Measurements from ENCODE around the gene NFATC3.

NFATC3 gene

DNA sequence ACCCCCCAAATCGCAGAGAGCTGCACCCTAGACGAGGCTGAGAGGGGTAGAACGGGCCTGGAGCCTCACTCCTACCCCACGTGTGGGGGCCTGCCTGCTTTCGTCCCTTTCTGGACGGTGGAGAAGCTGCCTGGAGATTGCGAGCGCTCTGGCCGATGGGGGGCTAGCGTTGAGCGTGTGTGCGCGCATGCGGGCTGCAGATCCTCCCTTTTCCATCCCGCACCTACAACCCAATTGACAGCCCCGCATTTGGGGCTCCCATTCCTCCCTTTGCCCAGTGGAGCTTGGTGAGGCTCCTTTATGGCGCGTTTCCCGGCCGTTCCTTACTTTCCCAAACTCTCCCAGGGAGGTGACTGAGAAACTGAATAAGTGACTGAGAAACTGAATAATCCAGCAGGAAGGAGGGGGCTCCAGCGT is 151.7 kb downstream of the NFATC3 start:
- DNase-seq (ENCODE audit: low read depth), result no peak
- peak overlapping the region; percentile 56 for H3K4me3 ChIP-seq (ENCODE audit: low read depth, low read length)

DNA sequence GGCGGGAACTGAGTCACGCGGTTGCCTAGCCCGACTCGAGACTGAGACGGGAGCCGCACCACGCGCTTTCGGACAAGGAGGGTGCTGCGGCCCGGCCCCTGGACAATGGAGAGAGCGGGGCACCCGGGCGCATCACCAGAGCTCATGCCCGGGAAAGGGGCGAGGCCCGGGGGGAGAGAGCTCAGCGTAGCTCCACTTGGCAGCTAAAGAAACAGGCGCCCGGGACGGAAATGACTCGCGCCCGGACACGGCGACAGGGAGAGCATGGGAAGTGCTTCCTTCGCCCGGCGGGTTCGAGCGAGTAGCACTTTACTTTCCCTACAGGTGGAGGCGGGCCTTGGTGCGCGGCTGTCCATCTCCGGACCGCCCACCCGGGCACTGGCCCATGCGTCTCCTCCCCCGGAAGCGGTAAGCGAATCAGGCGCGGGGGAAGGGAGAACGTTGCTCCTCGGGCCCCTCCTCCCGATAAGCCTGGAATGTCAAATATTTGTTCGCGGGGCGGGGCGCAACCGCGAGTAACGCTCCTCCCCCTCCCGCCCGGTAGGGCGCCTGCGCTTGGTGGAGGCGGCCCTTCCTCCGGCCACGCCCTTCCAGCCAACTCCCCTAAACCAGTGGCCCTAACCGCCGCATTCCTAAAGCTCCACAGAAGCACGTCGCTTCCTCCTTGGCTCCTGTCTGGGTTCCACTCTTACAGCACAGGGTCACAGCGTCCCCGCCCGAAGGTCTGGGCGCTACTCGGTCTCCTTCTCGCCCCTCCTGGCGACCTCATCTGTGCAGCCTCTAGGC is 152.3 kb downstream of the NFATC3 start:
- peak; percentile 82 for DNase-seq (ENCODE audit: low read depth)
- peak overlapping the region; percentile 56 for H3K4me3 ChIP-seq (ENCODE audit: low read depth, low read length)

DNA sequence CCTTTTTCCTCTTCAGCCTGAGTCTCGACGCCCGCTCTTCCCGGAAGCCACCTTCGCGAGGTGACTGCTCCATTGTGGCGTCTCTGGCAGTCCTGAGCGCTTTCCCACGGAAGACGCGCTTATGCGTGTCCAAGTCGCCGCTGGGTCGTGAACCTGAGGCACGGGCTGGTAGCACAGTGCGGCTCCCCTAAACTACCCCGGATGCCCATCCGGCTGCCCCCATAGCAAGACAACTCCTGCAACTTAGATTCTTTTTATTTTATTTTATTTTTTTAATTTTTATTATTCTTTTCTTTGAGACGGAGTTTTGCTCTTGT is 152.8 kb downstream of the NFATC3 start:
- no peak for DNase-seq (ENCODE audit: low read depth)

DNA sequence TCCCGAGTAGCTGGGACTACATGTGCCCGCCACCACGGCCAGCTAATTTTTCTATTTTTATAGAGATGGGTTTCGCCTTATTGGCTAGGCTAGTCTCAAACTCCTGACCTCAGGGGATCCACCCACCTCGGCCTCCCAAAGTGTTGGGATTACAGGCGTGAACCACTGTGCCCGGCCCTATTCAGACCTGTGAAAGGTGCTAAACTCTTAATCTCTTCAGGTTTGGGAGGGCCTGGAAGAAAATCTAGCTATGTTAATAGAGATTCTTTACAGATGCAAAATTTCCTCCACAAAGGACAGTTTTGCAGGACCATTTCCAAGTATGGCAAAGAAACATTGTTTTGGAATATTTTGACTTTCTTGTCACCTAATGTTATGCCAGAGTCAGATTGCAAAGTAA is 156.9 kb downstream of the NFATC3 start:
- no peak overlapping the region for H3K4me3 ChIP-seq (ENCODE audit: low read depth, low read length)
- no peak for DNase-seq (ENCODE audit: low read depth)

More for the DNA sequence above, 152.8 kb downstream of the NFATC3 start:
- H3K4me3 ChIP-seq (ENCODE audit: low read depth, low read length), result peak overlapping the region; percentile 56

DNA sequence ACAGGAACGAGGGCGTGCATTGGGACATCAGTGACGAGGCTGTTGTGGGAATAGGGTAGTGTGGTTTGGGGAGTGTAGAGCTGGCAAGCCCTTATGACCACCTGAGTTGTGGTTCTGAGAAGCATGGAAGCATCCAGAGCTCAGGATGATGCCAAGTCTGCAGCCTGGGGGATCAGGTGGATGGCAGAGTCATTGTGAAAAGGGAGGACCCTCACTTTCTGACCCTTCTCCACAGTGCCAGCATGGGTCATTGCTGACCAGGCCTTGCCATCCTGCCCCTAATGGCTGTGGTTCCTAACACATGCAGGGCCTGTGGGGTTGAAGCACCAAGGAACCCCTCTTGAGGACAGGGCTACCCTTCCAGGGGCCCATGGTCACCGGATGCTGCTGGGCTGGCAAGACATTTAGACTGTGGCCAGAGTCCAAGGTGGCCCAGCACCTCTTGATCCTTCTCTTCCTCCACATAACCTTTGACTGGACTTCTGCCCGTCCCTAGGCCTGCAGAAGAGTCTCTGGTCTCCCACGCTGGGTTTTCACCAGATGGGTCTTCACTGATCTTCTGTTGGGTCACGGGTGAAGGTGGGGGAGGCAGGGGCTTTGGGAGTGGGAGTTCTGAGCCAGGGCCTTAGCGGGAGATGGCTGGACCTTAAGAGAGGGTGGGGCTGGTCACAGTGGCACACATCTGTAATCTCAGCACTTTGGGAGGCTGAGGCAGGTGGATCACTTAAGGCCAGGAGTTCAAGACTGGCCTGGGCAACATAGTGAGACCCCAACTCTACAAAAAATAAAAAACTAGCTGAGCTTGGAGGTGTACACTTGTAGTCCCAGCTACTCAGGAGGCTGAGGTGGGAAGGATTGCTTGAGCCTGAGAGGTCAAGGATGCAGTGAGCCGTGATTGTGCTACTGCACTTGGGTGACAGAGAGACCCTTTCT is 158.0 kb downstream of the NFATC3 start:
- no peak overlapping the region for H3K4me3 ChIP-seq (ENCODE audit: low read depth, low read length)
- DNase-seq (ENCODE audit: low read depth), result no peak

DNA sequence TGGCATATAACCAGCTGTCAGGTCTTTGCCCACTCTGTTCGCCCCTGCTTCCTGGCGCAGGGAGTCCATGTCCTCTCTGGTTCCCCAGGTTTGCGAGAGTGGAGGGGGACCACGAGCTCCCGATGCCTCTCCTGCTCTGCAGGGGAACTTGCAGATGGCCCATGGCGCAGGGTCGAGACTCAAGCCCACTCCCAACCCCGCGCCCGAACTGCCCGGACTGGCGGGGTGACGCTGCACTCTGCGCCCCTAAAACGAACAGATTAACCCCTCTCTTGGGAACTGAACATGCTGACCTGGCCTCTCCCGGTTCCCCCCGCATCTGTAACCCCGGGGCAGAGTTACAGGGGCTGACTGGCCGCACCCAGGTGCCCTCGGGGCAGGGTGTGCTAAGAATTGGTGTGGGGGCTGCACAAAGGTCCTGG is 159.3 kb downstream of the NFATC3 start:
- H3K4me3 ChIP-seq (ENCODE audit: low read depth, low read length), result peak overlapping the region; percentile 83
- no peak for DNase-seq (ENCODE audit: low read depth)

DNA sequence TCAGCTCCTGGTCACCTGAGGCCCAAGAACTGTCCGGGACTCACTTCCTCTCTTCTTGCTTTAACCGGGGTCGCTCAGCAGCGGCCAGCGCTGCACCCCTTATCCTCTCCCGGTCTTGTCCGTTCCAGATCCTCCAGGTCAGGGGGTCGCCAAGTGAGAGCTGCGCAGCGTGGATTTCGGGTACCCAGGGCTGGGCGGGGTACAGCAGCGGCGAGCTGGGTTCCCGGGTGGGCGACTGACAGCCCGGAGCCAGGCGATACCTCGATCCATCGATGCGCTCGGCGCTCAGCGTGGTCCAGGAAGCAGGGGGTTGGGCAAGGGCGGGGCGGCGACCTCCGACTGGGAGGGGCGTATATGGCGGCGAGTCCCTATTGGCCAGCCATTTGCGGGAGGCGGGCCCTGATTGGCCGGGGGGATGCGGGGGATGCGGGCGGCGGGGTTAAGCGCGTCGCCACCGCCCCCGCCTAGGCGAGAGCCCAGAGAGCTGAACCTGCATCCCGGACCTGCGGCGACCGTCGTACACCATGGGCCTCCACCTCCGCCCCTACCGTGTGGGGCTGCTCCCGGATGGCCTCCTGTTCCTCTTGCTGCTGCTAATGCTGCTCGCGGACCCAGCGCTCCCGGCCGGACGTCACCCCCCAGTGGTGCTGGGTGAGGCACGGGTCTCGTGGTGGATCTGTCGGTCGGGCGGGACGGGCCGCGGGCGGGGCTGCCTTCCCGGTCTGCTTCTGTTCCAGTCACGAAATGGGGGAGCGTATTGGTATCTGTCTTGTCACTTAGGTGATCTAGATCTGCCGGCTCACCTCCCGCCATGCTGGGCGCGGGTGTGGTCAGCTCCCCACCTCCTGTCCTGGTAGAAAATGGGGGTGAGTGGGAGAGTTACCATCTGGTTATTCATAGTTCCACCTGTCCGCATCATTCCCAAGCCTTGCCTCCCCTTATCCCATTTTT is 160.0 kb downstream of the NFATC3 start, which contains the start of gene PLA2G15:
TSS of gene PLA2G15 (plus strand) at position 471 of the 951 bp plus-strand sequence. CDS start at position 525, 54 bp downstream.
- peak within 1 kb of the TSS; percentile 83 for H3K4me3 ChIP-seq (ENCODE audit: low read depth, low read length)
- peak; percentile 92 for DNase-seq (ENCODE audit: low read depth)

DNA sequence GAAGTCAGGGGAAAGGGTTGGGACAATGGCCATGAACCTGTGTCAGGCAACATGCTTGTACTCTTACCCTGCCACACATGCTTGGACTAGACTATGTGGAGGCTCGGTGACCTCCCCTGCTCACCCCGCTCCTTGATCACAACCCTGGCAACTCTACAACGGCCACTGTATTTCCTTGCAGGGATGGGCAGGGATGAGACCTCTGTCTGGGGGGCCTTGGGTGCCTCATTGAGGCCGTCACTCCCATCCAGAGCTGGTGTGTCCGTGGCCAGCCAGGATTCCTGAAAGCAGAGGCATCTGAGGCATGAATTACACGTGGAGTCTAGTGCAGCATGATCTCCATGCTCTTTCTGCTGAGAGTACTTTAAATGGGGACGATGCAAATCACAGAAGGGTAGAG is 161.0 kb downstream of the NFATC3 start:
- no peak for DNase-seq (ENCODE audit: low read depth)
- H3K4me3 ChIP-seq (ENCODE audit: low read depth, low read length), result peak overlapping the region; percentile 83

DNA sequence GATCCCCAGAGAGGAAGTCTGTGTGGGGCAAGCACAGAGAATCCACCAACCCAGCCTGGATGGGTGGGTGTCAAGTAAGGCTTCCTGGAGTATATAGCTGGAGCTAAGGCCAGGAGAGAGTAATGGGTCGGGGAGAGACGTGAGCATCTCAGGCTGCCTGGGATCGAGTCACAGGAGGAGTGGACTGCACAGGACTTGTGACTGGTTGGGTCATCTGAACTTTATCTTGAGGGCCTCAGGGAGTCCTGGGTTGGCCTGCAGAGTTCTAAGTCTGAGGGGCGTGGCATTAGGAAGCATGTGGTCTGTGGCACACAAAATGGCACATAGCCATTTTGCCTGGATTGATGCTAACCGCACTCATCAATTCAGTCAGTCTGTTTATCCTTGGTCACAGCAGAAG is 161.5 kb downstream of the NFATC3 start:
- DNase-seq (ENCODE audit: low read depth), result no peak
- no peak overlapping the region for H3K4me3 ChIP-seq (ENCODE audit: low read depth, low read length)

DNA sequence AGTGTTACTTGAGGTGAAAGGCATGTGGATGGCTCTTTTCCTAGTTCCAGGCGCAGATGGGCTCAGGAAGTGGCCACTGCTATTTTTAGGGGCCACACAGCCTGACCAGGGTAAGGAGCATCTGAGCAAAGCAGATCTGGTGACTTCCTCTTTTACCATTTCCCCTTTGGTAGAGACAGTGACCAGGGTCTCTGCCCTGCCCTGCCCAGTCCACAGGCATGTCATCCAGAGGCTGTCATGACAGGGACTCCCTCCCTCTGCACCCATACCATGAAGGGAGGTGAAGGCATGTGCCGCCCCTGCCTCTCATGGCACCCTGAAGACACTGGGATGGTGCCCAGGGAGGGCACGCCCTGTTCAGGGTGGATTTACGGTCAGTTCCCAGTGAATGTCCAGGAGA is 162.2 kb downstream of the NFATC3 start:
- no peak overlapping the region for H3K4me3 ChIP-seq (ENCODE audit: low read depth, low read length)
- DNase-seq (ENCODE audit: low read depth), result no peak

DNA sequence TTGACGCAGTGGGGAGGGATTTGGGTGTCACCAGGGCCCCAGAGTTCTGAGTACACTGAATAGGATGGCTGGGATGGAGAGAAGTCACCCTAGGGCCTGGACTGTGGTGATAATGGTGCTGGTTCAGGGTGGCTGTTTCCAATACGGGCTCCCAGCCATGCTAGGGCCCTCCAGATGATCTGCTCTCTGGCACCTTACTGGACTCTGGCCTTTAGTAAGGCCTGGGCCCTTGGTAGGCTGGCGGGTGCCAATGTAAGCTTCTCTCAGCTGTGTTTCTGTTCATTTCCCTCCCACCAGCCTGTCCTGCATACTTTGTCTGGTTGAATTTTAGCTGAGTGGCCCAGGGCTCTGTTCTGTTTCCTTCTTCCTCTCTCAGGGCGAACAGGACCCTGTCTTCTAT is 162.8 kb downstream of the NFATC3 start:
- no peak for DNase-seq (ENCODE audit: low read depth)
- H3K4me3 ChIP-seq (ENCODE audit: low read depth, low read length), result no peak overlapping the region

DNA sequence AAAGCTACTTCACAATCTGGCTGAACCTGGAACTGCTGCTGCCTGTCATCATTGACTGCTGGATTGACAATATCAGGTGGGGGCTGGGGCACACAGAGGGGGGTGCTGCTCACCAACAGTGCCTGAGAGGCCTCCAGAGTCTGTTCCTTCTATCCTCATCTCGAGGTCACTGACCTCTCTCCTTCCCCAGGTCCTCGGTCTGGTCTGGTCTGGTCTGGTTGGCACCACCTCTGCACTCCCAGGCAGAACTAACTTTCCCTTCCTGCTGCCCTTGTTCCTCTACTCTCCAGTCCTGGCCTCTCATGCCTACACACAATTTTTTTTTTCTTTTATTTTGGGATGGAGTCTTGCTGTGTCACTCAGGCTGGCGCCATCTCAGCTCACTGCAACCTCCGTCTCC is 164.2 kb downstream of the NFATC3 start:
- H3K4me3 ChIP-seq (ENCODE audit: low read depth, low read length), result no peak overlapping the region
- no peak for DNase-seq (ENCODE audit: low read depth)

DNA sequence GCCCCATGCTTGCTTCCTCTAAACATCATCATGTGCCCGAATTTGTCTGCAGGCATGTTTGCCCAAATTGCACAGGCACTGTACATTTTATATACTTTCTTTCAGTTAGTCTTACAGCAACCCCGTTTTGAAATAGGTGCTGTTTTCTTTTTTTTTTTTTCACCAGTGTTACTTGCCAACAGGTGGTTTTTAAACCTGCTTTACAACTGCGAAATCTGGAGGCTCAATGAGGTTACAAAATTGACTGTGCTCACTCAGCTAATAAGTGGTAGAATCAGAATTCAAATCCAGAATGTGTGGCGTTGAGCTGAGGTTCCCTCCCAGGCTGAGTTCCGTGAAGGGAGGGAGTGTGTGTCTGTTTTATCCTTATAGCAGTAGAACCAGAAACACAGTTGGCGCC is 165.8 kb downstream of the NFATC3 start:
- no peak overlapping the region for H3K4me3 ChIP-seq (ENCODE audit: low read depth, low read length)
- no peak for DNase-seq (ENCODE audit: low read depth)

DNA sequence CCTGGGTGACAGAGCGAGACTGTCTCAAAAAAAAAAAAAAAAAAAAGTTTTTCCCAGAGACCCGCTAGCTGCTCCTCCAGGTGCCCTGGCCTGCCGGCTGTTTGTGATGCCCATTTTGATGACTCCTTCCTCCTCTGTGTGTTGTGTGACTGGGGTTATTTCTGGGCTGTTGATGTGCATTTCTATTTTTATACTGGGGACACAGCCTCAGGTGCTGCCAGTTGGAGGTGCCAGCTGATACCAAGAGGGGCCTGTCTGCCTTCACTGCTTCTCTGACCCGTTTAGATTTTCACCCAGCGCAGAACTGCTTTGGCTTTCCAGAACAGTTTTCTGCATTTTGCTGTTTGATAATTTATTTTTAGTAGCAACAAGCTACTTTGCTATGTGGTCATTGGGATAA is 166.7 kb downstream of the NFATC3 start:
- no peak for DNase-seq (ENCODE audit: low read depth)
- no peak overlapping the region for H3K4me3 ChIP-seq (ENCODE audit: low read depth, low read length)

DNA sequence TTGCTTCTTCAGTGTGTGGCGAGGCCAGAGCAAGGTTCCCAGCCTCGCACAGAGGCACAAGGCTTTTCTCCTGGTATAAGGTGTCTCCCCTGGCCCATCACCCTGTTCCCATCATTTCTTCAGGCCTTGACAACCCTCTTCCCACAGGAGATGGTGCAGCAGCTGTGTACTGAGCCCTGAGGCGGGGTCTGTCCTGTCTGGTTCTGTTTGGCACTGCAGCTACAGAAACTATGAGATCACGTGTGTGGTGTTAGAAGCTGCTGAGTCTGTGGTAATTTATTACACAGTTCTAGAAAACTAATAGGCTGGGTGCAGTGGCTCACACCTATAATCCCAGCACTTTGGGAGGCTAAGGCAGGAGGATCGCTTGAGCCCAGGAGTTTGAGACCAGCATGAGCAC is 167.2 kb downstream of the NFATC3 start:
- no peak for DNase-seq (ENCODE audit: low read depth)
- no peak overlapping the region for H3K4me3 ChIP-seq (ENCODE audit: low read depth, low read length)

DNA sequence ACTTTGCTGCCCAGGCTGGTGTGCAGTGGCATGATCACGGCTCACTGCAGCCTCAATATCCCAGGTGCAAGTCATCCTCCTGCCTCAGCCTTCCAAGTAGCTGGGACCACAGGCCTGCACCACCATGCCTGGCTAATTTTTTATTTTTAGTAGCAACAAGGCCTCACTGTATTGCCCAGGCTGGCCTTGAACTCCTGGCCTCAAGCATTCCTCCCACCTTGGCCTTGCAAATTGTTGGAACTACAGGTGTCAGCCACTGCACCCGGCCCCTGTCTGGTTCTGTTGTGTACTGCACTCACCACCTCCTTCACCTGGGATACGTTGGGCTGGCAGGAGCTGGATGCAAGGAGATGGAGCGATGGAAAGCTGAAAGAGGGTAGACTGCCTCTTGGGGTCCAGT is 168.6 kb downstream of the NFATC3 start:
- DNase-seq (ENCODE audit: low read depth), result no peak
- H3K4me3 ChIP-seq (ENCODE audit: low read depth, low read length), result no peak overlapping the region

DNA sequence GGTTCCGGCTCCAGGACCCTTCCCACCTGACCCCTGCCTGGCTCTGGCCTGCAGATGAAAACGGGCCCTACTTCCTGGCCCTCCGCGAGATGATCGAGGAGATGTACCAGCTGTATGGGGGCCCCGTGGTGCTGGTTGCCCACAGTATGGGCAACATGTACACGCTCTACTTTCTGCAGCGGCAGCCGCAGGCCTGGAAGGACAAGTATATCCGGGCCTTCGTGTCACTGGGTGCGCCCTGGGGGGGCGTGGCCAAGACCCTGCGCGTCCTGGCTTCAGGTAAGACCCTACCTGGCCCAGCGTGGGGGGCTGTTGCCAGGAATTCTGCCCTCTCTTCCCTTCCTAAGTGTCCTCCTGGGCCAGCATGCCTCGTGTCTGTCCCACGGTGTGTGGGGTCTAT is 170.5 kb downstream of the NFATC3 start:
- H3K4me3 ChIP-seq (ENCODE audit: low read depth, low read length), result no peak overlapping the region
- DNase-seq (ENCODE audit: low read depth), result no peak

DNA sequence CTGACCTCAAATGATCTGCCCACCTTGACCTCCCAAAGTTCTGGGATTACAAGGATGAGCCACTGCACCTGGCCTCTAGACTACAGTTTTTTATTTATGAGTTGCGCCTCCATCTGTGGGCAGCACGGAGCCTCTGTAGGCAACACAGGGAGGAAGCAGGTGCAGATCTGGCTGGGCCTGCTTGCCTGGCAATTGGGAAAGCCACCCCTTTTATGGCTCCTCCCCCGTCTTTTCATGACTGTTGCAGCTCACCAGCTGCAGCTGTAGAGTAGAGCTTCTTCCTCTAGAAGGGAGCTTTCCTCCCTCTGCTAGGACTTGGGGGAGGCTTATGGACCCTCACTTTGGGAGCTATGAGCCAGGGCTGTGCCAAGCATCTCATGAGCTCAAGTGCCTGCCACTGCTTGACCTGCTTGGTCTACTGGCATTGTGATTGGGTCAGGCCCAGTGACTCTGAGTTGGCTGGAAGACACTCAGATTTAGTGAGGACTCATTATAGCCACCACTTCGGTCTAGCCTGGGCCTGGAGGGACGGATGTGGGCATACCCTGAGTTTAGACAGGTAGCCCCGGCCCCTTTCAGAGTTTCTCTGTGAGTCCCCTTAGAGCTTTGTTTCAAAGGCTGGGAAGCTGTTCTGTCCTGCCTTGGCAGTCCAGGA is 172.2 kb downstream of the NFATC3 start:
- no peak for DNase-seq (ENCODE audit: low read depth)
- no peak overlapping the region for H3K4me3 ChIP-seq (ENCODE audit: low read depth, low read length)

Data from skeletal muscle cell (primary cell).